H1 (cell line): ENCODE measurements around the gene CMTM3. TPM values are rescaled to one million over a fixed set of nuclear protein-coding genes. Genes with fewer than 3 reads are reported as not detected.

Experiments
- CTCF ChIA-PET: fragments of 300-600 bp; sonication (Branson Sonifier 250); formaldehyde crosslinking; loops from one replicate; lab custom pipeline; 2021; ENCODE audit not compliant: partially characterized antibody; lab: Charles Lee
- POLR2A ChIA-PET: fragments of 300-600 bp; sonication (Branson Sonifier 250); formaldehyde crosslinking; loops from one replicate; lab custom pipeline; 2021; ENCODE audit warnings: inconsistent platforms; ENCODE audit not compliant: partially characterized antibody; lab: Charles Lee
- DNase-seq, 2 experiments: peaks; one replicate each; pipeline versions ENCODE4 v3.0.0 to v3.0.0-alpha.2; 2010 to 2022; ENCODE audit warnings: low spot score in 2 of 2, low read depth in 1 of 2, mixed read lengths in 1 of 2
- FAIRE-seq: peaks from 2 replicates; lab custom pipeline; 2011; peaks lifted over from hg19 to GRCh38; lab: Jason Lieb, UNC
- H2AFZ ChIP-seq: 2 replicates; pipeline ENCODE4 v1.8.1; 2012; ENCODE audit warnings: low read length, inconsistent platforms
- H2AK5ac ChIP-seq: 2 replicates; pipeline ENCODE4 v1.6.1; 2013; ENCODE audit warnings: low read depth, low read length
- H2BK120ac ChIP-seq: replicated peaks from 2 replicates; pipeline ENCODE3; 2013; ENCODE audit warnings: low read depth, low read length, inconsistent platforms
- H2BK12ac ChIP-seq: 2 replicates; pipeline ENCODE4 v1.6.1; 2013; ENCODE audit warnings: low read depth, low read length
- H2BK15ac ChIP-seq: 2 replicates; pipeline ENCODE4 v1.6.1; 2013; ENCODE audit warnings: low read length
- H2BK20ac ChIP-seq: 2 replicates; pipeline ENCODE4 v1.6.1; 2013; ENCODE audit warnings: low read length
- H2BK5ac ChIP-seq: 2 replicates; pipeline ENCODE4 v1.6.1; 2013; ENCODE audit warnings: low read depth, low read length
- H3K14ac ChIP-seq: 2 replicates; pipeline ENCODE4 v1.6.1; 2013; ENCODE audit warnings: inconsistent platforms; ENCODE audit not compliant: insufficient read length
- H3K18ac ChIP-seq: 2 replicates; pipeline ENCODE4 v1.6.1; 2013; ENCODE audit warnings: low read length; ENCODE audit errors: extremely low read depth
- H3K23ac ChIP-seq: 2 replicates; pipeline ENCODE4 v1.6.1; 2013; ENCODE audit warnings: inconsistent platforms; ENCODE audit not compliant: insufficient read length
- H3K23me2 ChIP-seq: 2 replicates; pipeline ENCODE4 v1.6.1; 2013; ENCODE audit warnings: low read depth, low read length
- H3K27ac ChIP-seq: 2 replicates; pipeline ENCODE4 v1.6.1; 2011; ENCODE audit warnings: low read depth, low read length, inconsistent platforms
- H3K27me3 ChIP-seq, 4 experiments: replicated peaks in 1 of 4; 1 replicate in 1 of 4; 2 replicates in 3 of 4; pipeline versions ENCODE4 v1.6.1 to v1.8.1; 2011 to 2013; ENCODE audit warnings: low read length in 3 of 4, mild to moderate bottlenecking in 3 of 4, inconsistent platforms in 2 of 4, mixed read lengths in 2 of 4, moderate library complexity in 1 of 4; ENCODE audit not compliant: control insufficient read depth in 3 of 4, insufficient read depth in 3 of 4; ENCODE audit errors: extremely low read depth in 1 of 4
- H3K36me3 ChIP-seq, 4 experiments: 2 replicates each; pipeline versions ENCODE4 v1.6.1 to v1.8.1; 2011 to 2013; ENCODE audit warnings: mild to moderate bottlenecking in 4 of 4, low read length in 3 of 4, moderate library complexity in 2 of 4, control low read depth in 1 of 4, inconsistent platforms in 1 of 4; ENCODE audit not compliant: insufficient read depth in 4 of 4, control insufficient read depth in 2 of 4
- H3K4ac ChIP-seq: replicated peaks from 2 replicates; pipeline ENCODE3; 2013; ENCODE audit warnings: low read length, low read depth, mixed read lengths, inconsistent platforms; ENCODE audit not compliant: insufficient read length
- H3K4me1 ChIP-seq, 4 experiments: replicated peaks in 1 of 4; 1 replicate in 1 of 4; 2 replicates in 3 of 4; pipeline versions ENCODE4 v1.6.1 to v1.8.1; 2011 to 2013; ENCODE audit warnings: low read length in 3 of 4, inconsistent platforms in 2 of 4, mixed read lengths in 1 of 4; ENCODE audit not compliant: insufficient read depth in 4 of 4, control insufficient read depth in 3 of 4
- H3K4me2 ChIP-seq, 2 experiments: 2 replicates each; pipeline versions ENCODE4 v1.6.1 to v1.8.1; 2011 to 2013; ENCODE audit warnings: low read depth in 2 of 2, low read length in 2 of 2, control low read depth in 1 of 2, inconsistent platforms in 1 of 2, mild to moderate bottlenecking in 1 of 2; ENCODE audit not compliant: insufficient read depth in 1 of 2
- H3K4me3 ChIP-seq, 4 experiments: fragments of 200-600, 300-600 bp in 1 of 4; sonication (generic), shearing (Covaris generic), sonication (Bioruptor Twin) in 1 of 4; 2 replicates each; pipeline versions ENCODE4 v1.5.1 to v1.8.1; 2011 to 2016; ENCODE audit warnings: low read length in 4 of 4, low read depth in 3 of 4, control low read depth in 2 of 4, inconsistent platforms in 2 of 4, mild to moderate bottlenecking in 2 of 4, mixed read lengths in 1 of 4, moderate library complexity in 1 of 4; ENCODE audit not compliant: insufficient read depth in 2 of 4; ENCODE audit errors: extremely low read depth in 1 of 4
- H3K56ac ChIP-seq: replicated peaks from 2 replicates; pipeline ENCODE3; 2013; ENCODE audit warnings: low read depth, mild to moderate bottlenecking, mixed read lengths, low read length, inconsistent platforms; ENCODE audit not compliant: insufficient read length
- H3K79me1 ChIP-seq: 2 replicates; pipeline ENCODE4 v1.6.1; 2013; ENCODE audit warnings: low read depth, low read length, control low read depth
- H3K79me2 ChIP-seq, 2 experiments: 2 replicates each; pipeline versions ENCODE4 v1.6.1 to v1.8.1; 2012 to 2013; ENCODE audit warnings: low read length in 2 of 2, mild to moderate bottlenecking in 2 of 2, inconsistent platforms in 1 of 2; ENCODE audit not compliant: insufficient read depth in 2 of 2, control insufficient read depth in 1 of 2
- H3K9ac ChIP-seq, 4 experiments: replicated peaks in 1 of 4; 1 replicate in 1 of 4; 2 replicates in 3 of 4; pipeline versions ENCODE4 v1.6.1 to v1.8.1; 2011 to 2013; ENCODE audit warnings: low read depth in 3 of 4, low read length in 3 of 4, control low read depth in 2 of 4, mild to moderate bottlenecking in 2 of 4, moderate library complexity in 2 of 4, inconsistent platforms in 1 of 4; ENCODE audit errors: extremely low read depth in 1 of 4
- H3K9me3 ChIP-seq, 2 experiments: 2 replicates each; pipeline versions ENCODE4 v1.6.1 to v1.8.1; 2012 to 2013; ENCODE audit warnings: mild to moderate bottlenecking in 2 of 2, moderate library complexity in 2 of 2, control low read depth in 1 of 2, inconsistent platforms in 1 of 2, low read depth in 1 of 2, low read length in 1 of 2, mixed read lengths in 1 of 2; ENCODE audit not compliant: insufficient read depth in 2 of 2
- H4K20me1 ChIP-seq, 2 experiments: replicated peaks in 1 of 2; 2 replicates each; pipeline versions ENCODE3 to v1.8.1; 2011 to 2013; ENCODE audit warnings: inconsistent platforms in 2 of 2, low read length in 2 of 2, mild to moderate bottlenecking in 1 of 2; ENCODE audit not compliant: insufficient read depth in 2 of 2, control insufficient read depth in 1 of 2
- H4K5ac ChIP-seq: 2 replicates; pipeline ENCODE4 v1.6.1; 2013; ENCODE audit warnings: low read length, low read depth, mixed read lengths, inconsistent platforms; ENCODE audit not compliant: insufficient read length
- H4K8ac ChIP-seq: 2 replicates; pipeline ENCODE4 v1.8.0; 2013; ENCODE audit warnings: mild to moderate bottlenecking, moderate library complexity, low read length, inconsistent platforms; ENCODE audit not compliant: insufficient read depth; ENCODE audit errors: extremely low read depth
- H4K91ac ChIP-seq: replicated peaks from 2 replicates; pipeline ENCODE3; 2013; ENCODE audit warnings: low read length, mixed read lengths, inconsistent platforms; ENCODE audit not compliant: insufficient read length
- CEBPB ChIP-seq: IDR thresholded peaks from 2 replicates; pipeline ENCODE4 v1.6.1; 2012; ENCODE audit warnings: low read depth, low read length
- KDM1A ChIP-seq: fragments of 200-600, 300-600 bp; sonication (generic); IDR thresholded peaks from 2 replicates; pipeline ENCODE4 v1.7.1; 2016; ENCODE audit warnings: mild to moderate bottlenecking, low read length, borderline replicate concordance
- KDM5A ChIP-seq: fragments of 200-600 bp; IDR thresholded peaks from 2 replicates; pipeline ENCODE4 v1.7.1; 2012; ENCODE audit warnings: mild to moderate bottlenecking, low read length, inconsistent platforms, mixed read lengths
- POLR2A ChIP-seq, 2 experiments: IDR thresholded peaks; 1 replicate in 1 of 2; 2 replicates in 1 of 2; pipeline ENCODE4 v1.6.1; 2011; ENCODE audit warnings: low read depth in 2 of 2, low read length in 2 of 2, mild to moderate bottlenecking in 2 of 2; ENCODE audit errors: control extremely low read depth in 1 of 2
- POU5F1 ChIP-seq: IDR thresholded peaks from 2 replicates; pipeline ENCODE4 v1.6.1; 2011; ENCODE audit warnings: low read depth, mild to moderate bottlenecking, low read length, moderate library complexity
- RAD21 ChIP-seq, 2 experiments: IDR thresholded peaks in 1 of 2; conservative IDR thresholded peaks in 1 of 2; 2 replicates each; pipeline ENCODE4 v1.6.1; 2011; ENCODE audit warnings: low read depth in 2 of 2, low read length in 2 of 2, improper control_type of control experiment in 1 of 2, inconsistent platforms in 1 of 2, mild to moderate bottlenecking in 1 of 2, moderate library complexity in 1 of 2
- RNF2 ChIP-seq: fragments of 200-900, 300-1000 bp; sonication (generic); IDR thresholded peaks from 2 replicates; pipeline ENCODE4 v1.7.1; 2016; ENCODE audit warnings: borderline replicate concordance, low read depth, mild to moderate bottlenecking, antibody characterized with exemption, low read length; ENCODE audit not compliant: poor library complexity, severe bottlenecking; ENCODE audit errors: missing control alignments
- SAP30 ChIP-seq: fragments of 300-600 bp; sonication (generic); IDR thresholded peaks from 2 replicates; pipeline ENCODE4 v1.7.1; 2012; ENCODE audit warnings: low read length, moderate library complexity, mild to moderate bottlenecking, inconsistent platforms; ENCODE audit not compliant: insufficient read depth, insufficient replicate concordance
- SP4 ChIP-seq: IDR thresholded peaks from 2 replicates; pipeline ENCODE4 v1.6.1; 2012; ENCODE audit warnings: low read length, inconsistent platforms
- SUZ12 ChIP-seq: fragments of 200-600 bp; sonication (generic); IDR thresholded peaks from 2 replicates; pipeline ENCODE4 v1.6.1; 2012; ENCODE audit warnings: mild to moderate bottlenecking, inconsistent platforms, low read length, moderate library complexity, mixed read lengths
- TEAD4 ChIP-seq: IDR thresholded peaks from 2 replicates; pipeline ENCODE4 v1.6.1; 2012; ENCODE audit warnings: low read depth, low read length, inconsistent platforms, mixed read lengths
- WGBS, 2 experiments: shearing (Covaris generic) in 1 of 2; methylation state at CpG; one replicate each; pipeline versions ENCODE4 v1.1.6 to v1.1.7; 2013 to 2015; ENCODE audit warnings: low lambda C conversion rate in 2 of 2, mixed read lengths in 2 of 2, inconsistent platforms in 1 of 2, low coverage in 1 of 2, missing lambda C conversion rate in 1 of 2; ENCODE audit not compliant: insufficient replicate concordance in 2 of 2, insufficient coverage in 1 of 2, insufficient read length in 1 of 2; ENCODE audit errors: extremely low coverage in 1 of 2, missing lambda C conversion rate in 1 of 2; 5-methylcytosine and 5-hydroxymethylcytosine counted together
- polyA plus RNA-seq, 7 experiments: library from polyadenylated mRNA; depleted of rRNA in 3 of 7; stranded (reverse) in 5 of 7; unstranded in 2 of 7; fragments of >200 nt in 5 of 7; fragments of 200-250 nt in 2 of 7; gene quantifications; 1 replicate in 5 of 7; 2 replicates in 1 of 7; 4 replicates in 1 of 7; pipeline versions ENCODE4 v1.2.1 to v1.2.3, GENCODE V29; 2011 to 2013; ENCODE audit warnings: missing spikeins in 2 of 7, mixed read lengths in 2 of 7
- total RNA-seq: library from RNA; stranded (reverse); fragmentation: NEBNext Ultra II Directional; extraction: Animal tissue kit (Norgen Biotek cat#: 25700); gene quantifications from 2 replicates; pipeline ENCODE4 v1.2.1, GENCODE V29; 2021
- TF ChIP-seq, protein P1 (sequence below): IDR thresholded peaks from 2 replicates; pipeline ENCODE4 v1.6.1; 2012; ENCODE audit warnings: inconsistent platforms

CMTM3 gene
- total and polyA plus RNA-seq, 2 of the 8 experiments (the other 6 are each of a cell fraction or from before 2014, with no cell fraction given): 24.7 to 24.8 TPM

DNA sequence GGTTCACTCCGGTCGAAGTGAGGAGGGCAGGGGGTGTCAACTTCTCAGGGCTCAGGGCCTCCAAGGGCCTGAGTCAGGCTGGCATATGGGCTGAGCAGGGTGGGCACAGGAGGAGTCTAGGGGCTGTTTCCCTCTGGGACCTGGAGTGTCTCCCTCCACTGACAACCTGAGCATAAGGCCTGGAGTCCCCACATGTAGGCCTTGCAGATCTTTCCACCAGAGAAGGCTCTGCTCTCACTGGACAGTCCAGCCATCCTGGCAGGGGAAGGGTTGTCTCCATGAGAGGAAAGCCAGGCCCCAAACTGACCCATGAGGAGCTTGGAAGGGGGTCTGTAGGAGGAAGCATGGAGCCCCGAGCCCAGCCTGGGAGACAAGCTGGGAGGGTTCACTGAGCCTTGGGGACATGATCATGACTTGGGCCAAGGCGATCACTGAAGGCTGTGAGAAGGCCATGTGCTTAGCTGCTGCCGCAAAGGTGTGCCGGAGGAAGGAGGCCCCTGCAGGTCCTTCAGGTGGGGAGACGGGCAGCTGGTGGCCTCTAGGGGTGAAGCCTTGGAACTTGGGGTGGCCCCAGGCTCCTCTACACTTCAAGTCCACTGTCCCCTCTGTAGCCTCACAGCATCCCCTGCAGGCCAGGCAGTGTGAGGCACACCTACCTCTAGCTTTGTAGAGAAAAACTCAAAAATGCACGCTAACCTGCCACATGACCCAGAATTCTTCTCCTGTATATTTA lies 15.4 kb upstream of the CMTM3 start:
- CTCF ChIA-PET: interaction anchor here (0.6 to 2.5 kb wide), 42 partner anchors 9 to 197 kb away, joined by 3 to 30 read pairs (median 4); partner anchors contain the start of gene CMTM2
- H3K4me2 ChIP-seq: no peak overlapping the region
- no peaks in the 10 kb centered on the region for H3K79me1 ChIP-seq
- no peak overlapping the region for H2BK5ac ChIP-seq
- H2AK5ac ChIP-seq: no peak overlapping the region
- no peaks in the 10 kb centered on the region for H3K9me3 ChIP-seq
- no peak overlapping the region for H3K4me3 ChIP-seq
- no peaks in the 10 kb centered on the region for H4K20me1 ChIP-seq
- WGBS, 2 experiments: 87% methylated on average over 8 of the region's 8 CpGs; no CpG with 5 or more reads in 1 of the 2 experiments
- H2BK20ac ChIP-seq: no peak overlapping the region
- FAIRE-seq (no peak), DNase-seq (peak in 1 of 2 experiments; percentile 73)
- H4K5ac ChIP-seq: no peak overlapping the region
- H3K4me1 ChIP-seq: no peaks in the 10 kb centered on the region
- H3K27me3 ChIP-seq: no peaks in the 10 kb centered on the region
- H2BK12ac ChIP-seq: peak overlapping the region; percentile 75; the same call in 1 of the 2 replicates
- no peaks in the 10 kb centered on the region for H3K79me2 ChIP-seq
- no peak overlapping the region for H3K27ac ChIP-seq
- H3K23me2 ChIP-seq: no peaks in the 10 kb centered on the region
- H3K14ac ChIP-seq: no peak overlapping the region
- no peaks in the 10 kb centered on the region for H3K36me3 ChIP-seq
- no peak overlapping the region for H3K18ac ChIP-seq
- POLR2A ChIA-PET: interaction anchor here (1.1 kb wide), 1 partner anchor 15 kb away, joined by 6 read pairs; no protein-coding TSS in a partner anchor
- peak overlapping the region; percentile 44 for H3K4ac ChIP-seq
- H4K8ac ChIP-seq: no peak overlapping the region
- no peak overlapping the region for H3K23ac ChIP-seq
- H4K91ac ChIP-seq: peak overlapping the region; percentile 42
- no peak overlapping the region; the same call in 1 of the 2 replicates for H2BK15ac ChIP-seq
- H3K56ac ChIP-seq: no peak overlapping the region
- no peak overlapping the region for H3K9ac ChIP-seq
- H2AFZ ChIP-seq: no peak overlapping the region
- no peak overlapping the region for H2BK120ac ChIP-seq
- TF ChIP-seq TEAD4 (peak; percentile 15; the same call in 1 of the 2 replicates), KDM5A (no peak), SP4 (no peak), SAP30 (no peak), RAD21 (IDR thresholded peaks at IDR 0.05 in 1 of 2, conservative IDR thresholded peaks at IDR 0.05 in 1 of 2; ENCODE audit: low read depth in 2 of 2, low read length in 2 of 2) (peak; percentile 93 to 94), KDM1A (no peak), POU5F1 (no peak), CEBPB (no peak), SUZ12 (no peak), RNF2 (no peak), POLR2A (IDR thresholded peaks at IDR 0.05; ENCODE audit: control extremely low read depth in 1 of 2, low read depth in 2 of 2, low read length in 2 of 2) (no peak)
- TF ChIP-seq, protein P1, sequence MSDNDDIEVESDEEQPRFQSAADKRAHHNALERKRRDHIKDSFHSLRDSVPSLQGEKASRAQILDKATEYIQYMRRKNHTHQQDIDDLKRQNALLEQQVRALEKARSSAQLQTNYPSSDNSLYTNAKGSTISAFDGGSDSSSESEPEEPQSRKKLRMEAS: peak; percentile 81
